Esophagus muscularis mucosa (tissue), 4 donors: ENCODE data around the gene CACNA2D3.

Source experiments
- EP300 ChIP-seq: sonication (generic); formaldehyde crosslinking; IDR thresholded peaks from one replicate; pipeline ENCODE4 v1.6.1; 2017; ENCODE audit warnings: antibody characterized with exemption
- POLR2A ChIP-seq: fragments of 450-650 bp; IDR thresholded peaks from one replicate; pipeline ENCODE4 v1.6.1; 2017; ENCODE audit warnings: antibody characterized with exemption, moderate library complexity, mild to moderate bottlenecking, low read depth
- POLR2AphosphoS5 ChIP-seq, 2 donors: sonication (generic); formaldehyde crosslinking; IDR thresholded peaks; one replicate each; pipeline ENCODE4 v1.6.1; 2017; ENCODE audit warnings: antibody characterized with exemption in 2 of 2
- TF ChIP-seq, protein P1 (sequence below), 3 experiments: fragments of 200-600 bp in 2 of 3; fragments of 450-650 bp in 1 of 3; sonication (generic) in 2 of 3; IDR thresholded peaks; one replicate each; pipeline ENCODE4 v1.5.1; 2017 to 2019; ENCODE audit warnings: antibody characterized with exemption in 3 of 3, mild to moderate bottlenecking in 2 of 3, moderate library complexity in 1 of 3

DNA sequence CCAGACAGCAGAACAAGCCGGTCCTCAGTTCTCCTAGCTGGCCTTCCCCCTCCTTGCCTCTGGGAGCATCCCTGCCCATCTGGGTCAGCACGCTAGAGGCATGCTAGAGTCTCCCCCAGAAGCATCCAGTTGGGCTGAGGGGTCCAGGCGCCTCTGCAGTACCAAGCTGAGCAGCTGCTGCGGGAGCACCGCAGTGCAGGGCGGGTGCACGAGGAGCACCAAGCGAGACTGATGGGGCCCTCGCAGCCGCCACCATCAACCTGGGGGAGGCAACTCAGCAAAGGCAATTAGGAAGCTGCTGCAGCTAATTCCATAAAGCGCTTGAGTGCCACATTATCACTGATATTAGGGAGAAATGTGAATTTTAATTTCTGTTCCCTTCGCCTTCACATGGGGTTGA lies 12.4 kb downstream of the CACNA2D3 start:
- TF ChIP-seq, protein P1, sequence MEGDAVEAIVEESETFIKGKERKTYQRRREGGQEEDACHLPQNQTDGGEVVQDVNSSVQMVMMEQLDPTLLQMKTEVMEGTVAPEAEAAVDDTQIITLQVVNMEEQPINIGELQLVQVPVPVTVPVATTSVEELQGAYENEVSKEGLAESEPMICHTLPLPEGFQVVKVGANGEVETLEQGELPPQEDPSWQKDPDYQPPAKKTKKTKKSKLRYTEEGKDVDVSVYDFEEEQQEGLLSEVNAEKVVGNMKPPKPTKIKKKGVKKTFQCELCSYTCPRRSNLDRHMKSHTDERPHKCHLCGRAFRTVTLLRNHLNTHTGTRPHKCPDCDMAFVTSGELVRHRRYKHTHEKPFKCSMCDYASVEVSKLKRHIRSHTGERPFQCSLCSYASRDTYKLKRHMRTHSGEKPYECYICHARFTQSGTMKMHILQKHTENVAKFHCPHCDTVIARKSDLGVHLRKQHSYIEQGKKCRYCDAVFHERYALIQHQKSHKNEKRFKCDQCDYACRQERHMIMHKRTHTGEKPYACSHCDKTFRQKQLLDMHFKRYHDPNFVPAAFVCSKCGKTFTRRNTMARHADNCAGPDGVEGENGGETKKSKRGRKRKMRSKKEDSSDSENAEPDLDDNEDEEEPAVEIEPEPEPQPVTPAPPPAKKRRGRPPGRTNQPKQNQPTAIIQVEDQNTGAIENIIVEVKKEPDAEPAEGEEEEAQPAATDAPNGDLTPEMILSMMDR (IDR thresholded peaks at IDR 0.05): no peak
- TF ChIP-seq POLR2AphosphoS5 (IDR thresholded peaks at IDR 0.05) (no peak), POLR2A (no peak), EP300 (no peak)
